Muscle of leg (tissue), 9 donors: ENCODE data around the gene OSGIN1. TPM values are rescaled to one million over a fixed set of nuclear protein-coding genes. Genes with fewer than 3 reads are reported as not detected.

Experiments
- polyA plus RNA-seq, 8 donors: library from polyadenylated mRNA; unstranded; fragments of 120-200 nt; gene quantifications; one replicate each; pipeline versions ENCODE4 v1.2.1 to v1.2.3, GENCODE V29; 2013; ENCODE audit warnings: inconsistent platforms in 1 of 8, low replicate concordance in 1 of 8; ENCODE audit not compliant: insufficient read length in 8 of 8, insufficient read depth in 1 of 8
- total RNA-seq: library from RNA; stranded (reverse); fragments of 120-200 nt; gene quantifications from one replicate; pipeline ENCODE4 v1.2.4, GENCODE V29; 2013

OSGIN1 gene
- total and polyA plus RNA-seq, 9 donors: 0.18 to 0.88 (median 0.45) TPM

Other genes with a start within 250 kb of the OSGIN1 start
- gene HSBP1, start 145.3 kb upstream of the OSGIN1 start, total RNA-seq: 137 TPM
- 100 to 1,000 TPM; 116 to 139 (median 123) TPM for gene HSBP1, start 145.3 kb upstream of the OSGIN1 start, polyA plus RNA-seq
- gene MLYCD, start 54.1 kb upstream of the OSGIN1 start, total RNA-seq: 3.8 TPM
- 1 to 10 TPM; 2.6 to 6.3 (median 4.0) TPM for gene MLYCD, start 54.1 kb upstream of the OSGIN1 start, polyA plus RNA-seq
- gene NECAB2, start 15.0 kb downstream of the OSGIN1 start, total RNA-seq: 0.22 TPM
- 1 to 10 TPM in 2 of 8 donors, under 1 TPM in 6; 0.53 to 1.5 (median 0.87) TPM for gene NECAB2, start 15.0 kb downstream of the OSGIN1 start, polyA plus RNA-seq
- gene SLC38A8, start 89.6 kb downstream of the OSGIN1 start, total RNA-seq: not detected
- not detected for gene SLC38A8, start 89.6 kb downstream of the OSGIN1 start, polyA plus RNA-seq
- 55.7 TPM for gene MBTPS1, start 163.7 kb downstream of the OSGIN1 start, total RNA-seq
- gene MBTPS1, start 163.7 kb downstream of the OSGIN1 start, polyA plus RNA-seq: 10 to 100 TPM; 54.8 to 91.7 (median 71.3) TPM
- 18.6 TPM for gene HSDL1, start 191.9 kb downstream of the OSGIN1 start, total RNA-seq
- 10 to 100 TPM; 14.8 to 20.3 (median 16.9) TPM for gene HSDL1, start 191.9 kb downstream of the OSGIN1 start, polyA plus RNA-seq
- under 0.01 TPM for gene DNAAF1, start 192.1 kb downstream of the OSGIN1 start, total RNA-seq
- 1 to 10 TPM in 1 of 8 donors, under 1 TPM in 7; 0.10 to 1.1 (median 0.37) TPM for gene DNAAF1, start 192.1 kb downstream of the OSGIN1 start, polyA plus RNA-seq
- 18.3 TPM for gene TAF1C, start 233.8 kb downstream of the OSGIN1 start, total RNA-seq
- 10 to 100 TPM; 18.6 to 38.0 (median 24.5) TPM for gene TAF1C, start 233.8 kb downstream of the OSGIN1 start, polyA plus RNA-seq
- 0.40 TPM for gene ADAD2, start 237.9 kb downstream of the OSGIN1 start, total RNA-seq
- gene ADAD2, start 237.9 kb downstream of the OSGIN1 start, polyA plus RNA-seq: 1 to 10 TPM in 3 of 8 donors, under 1 TPM in 4, not detected in 1; 0.28 to 1.2 (median 0.99) TPM